22Rv1 (cell line): ENCODE measurements around the gene SFSWAP.

Experiments
- CTCF ChIP-seq: fragments of 450-650 bp; IDR thresholded peaks from 2 replicates; pipeline ENCODE4 v1.5.1; 2017; ENCODE audit warnings: mild to moderate bottlenecking
- ZFX ChIP-seq: fragments of 450-650 bp; IDR thresholded peaks from 2 replicates; pipeline ENCODE4 v1.6.1; 2017; ENCODE audit warnings: antibody characterized with exemption, borderline replicate concordance

- TF ChIP-seq CTCF: no peak
- TF ChIP-seq ZFX: no peak
Measured at GRCh38 chr12:131758016-131758739, 47.3 kb downstream of the SFSWAP start.
